Activated CD4-positive, alpha-beta T cell treated with anti-CD3 and anti-CD28 coated beads, Interleukin-2, amount 10 ng/mL, durations not matched to agents 7 days and 5 days (primary cell): ENCODE results near the gene ARHGAP12. TPM values are rescaled to one million over a fixed set of nuclear protein-coding genes. Genes with fewer than 3 reads are reported as not detected.
A peak's percentile ranks its signal among the peaks of the same experiment; 100 is the strongest.
"Not testable (repeated sequence)": the region's sequence is repeated elsewhere in the genome, so short reads cannot be mapped to it uniquely, and the experiment has no call there.

ENCODE experiments used
- CTCF ChIA-PET: fragments of 350-600 bp; sonication (Branson Sonifier 250); formaldehyde crosslinking; loops from one replicate; lab custom pipeline; 2021; ENCODE audit warnings: antibody characterized with exemption; lab: Charles Lee
- POLR2A ChIA-PET: fragments of 350-600 bp; sonication (Branson Sonifier 250); formaldehyde crosslinking; loops from one replicate; lab custom pipeline; 2021; ENCODE audit warnings: antibody characterized with exemption; lab: Charles Lee
- DNase-seq: peaks from one replicate; pipeline ENCODE4 v3.0.0-alpha.2; 2020
- H3K27ac Mint-ChIP-seq: one replicate; pipeline ENCODE4 v1.8.0; 2021; ENCODE audit warnings: mild to moderate bottlenecking, moderate library complexity, mixed read lengths
- H3K27me3 Mint-ChIP-seq: one replicate; pipeline ENCODE4 v1.8.0; 2021; ENCODE audit warnings: mixed read lengths
- H3K36me3 Mint-ChIP-seq: one replicate; pipeline ENCODE4 v1.8.0; 2021; ENCODE audit warnings: low read depth, mixed read lengths
- H3K4me1 Mint-ChIP-seq: one replicate; pipeline ENCODE4 v1.8.0; 2021; ENCODE audit warnings: mixed read lengths
- H3K4me3 Mint-ChIP-seq: one replicate; pipeline ENCODE4 v1.8.0; 2021; ENCODE audit warnings: mild to moderate bottlenecking, moderate library complexity, mixed read lengths
- H3K9me3 Mint-ChIP-seq: one replicate; pipeline ENCODE4 v1.8.0; 2021; ENCODE audit warnings: mixed read lengths
- total RNA-seq, 2 experiments: library from RNA; stranded (reverse); gene quantifications; one replicate each; pipeline ENCODE4 v1.2.3, GENCODE V29; 2021

The ARHGAP12 gene
- total RNA-seq, 2 experiments from 2014 or later = 15.1 to 15.4 TPM

- Mint-ChIP-seq H3K4me3 (no peak overlapping the region), H3K9me3 (peaks cover 3% of the 10 kb centered on the region), H3K27me3 (peaks cover 4% of the 10 kb centered on the region), H3K27ac (no peak overlapping the region), H3K4me1 (no peaks in the 10 kb centered on the region), H3K36me3 (no peaks in the 10 kb centered on the region)
- ChIA-PET CTCF (interaction anchor here (0.9 kb wide), 1 partner anchor 9 kb away, joined by 4 read pairs; no protein-coding TSS in a partner anchor), POLR2A (interaction anchor here (0.5 kb wide), 1 partner anchor 155 kb away, joined by 5 read pairs; no protein-coding TSS in a partner anchor)
- no peak for DNase-seq
Observed at GRCh38 chr10:31778627-31779026, 150.0 kb downstream of the ARHGAP12 start.

DNA sequence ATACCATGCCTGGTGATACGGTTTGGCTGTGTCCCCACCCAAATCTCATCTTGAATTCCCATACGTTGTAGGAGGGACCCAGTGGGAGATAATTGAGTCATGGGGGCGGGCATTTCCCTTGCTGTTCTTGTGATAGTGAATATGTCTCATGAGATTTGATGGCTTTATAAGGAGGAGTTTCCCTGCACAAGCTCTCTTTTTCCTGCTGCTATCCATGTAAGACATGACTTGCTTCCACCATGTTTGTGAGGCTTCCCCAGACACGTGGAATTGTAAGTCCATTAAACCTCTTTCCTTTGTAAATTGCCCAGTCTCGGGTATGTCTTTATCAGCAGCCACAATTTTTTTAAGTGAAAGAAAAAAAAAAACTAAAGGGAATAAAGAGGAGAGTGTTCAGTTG lies 152.5 kb downstream of the ARHGAP12 start:
- Mint-ChIP-seq H3K9me3 (peaks cover 3% of the 10 kb centered on the region), H3K36me3 (no peaks in the 10 kb centered on the region), H3K4me3 (no peak overlapping the region), H3K27ac (no peak overlapping the region), H3K4me1 (no peaks in the 10 kb centered on the region), H3K27me3 (no peaks in the 10 kb centered on the region)
- ChIA-PET CTCF (interaction anchor here (0.6 kb wide), 1 partner anchor 258 kb away, joined by 3 read pairs; no protein-coding TSS in a partner anchor), POLR2A (no interaction called here)
- DNase-seq = no peak

DNA sequence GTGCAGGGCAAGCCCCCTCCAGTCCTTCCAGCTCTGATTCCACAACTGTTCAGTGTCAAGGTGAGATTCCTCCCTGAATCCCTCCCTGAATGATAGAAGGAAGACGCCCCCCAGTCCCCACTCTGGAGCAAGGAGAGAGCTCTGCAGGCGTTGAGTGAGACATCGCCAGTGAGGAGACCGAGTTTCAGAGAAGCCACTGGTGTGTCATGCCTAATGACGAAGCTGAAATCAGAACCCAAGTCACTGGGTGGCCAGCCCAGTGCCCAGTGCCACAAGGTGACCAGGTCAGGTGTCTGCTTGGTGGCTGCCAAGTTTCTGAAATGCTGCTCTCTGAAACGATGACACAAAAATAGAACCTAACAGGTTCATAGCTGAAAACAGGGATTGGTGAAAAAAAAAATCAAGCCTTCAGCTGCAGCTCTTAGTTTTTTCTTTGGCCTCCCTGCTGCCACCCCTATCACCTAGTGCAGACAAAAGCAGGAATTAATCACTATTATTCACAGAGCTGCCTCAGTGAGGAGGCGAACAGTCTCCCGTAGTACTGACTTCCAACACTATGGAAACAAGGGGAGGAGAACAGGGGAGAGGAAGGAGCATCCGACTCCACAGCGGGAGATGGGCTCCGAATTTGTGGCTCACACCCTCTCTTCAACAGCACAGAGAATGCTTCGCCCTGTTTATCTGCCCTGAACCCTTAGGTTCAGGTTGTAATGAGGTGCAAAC lies 153.5 kb downstream of the ARHGAP12 start:
- CTCF ChIA-PET = interaction anchor here (1.5 kb wide), 1 partner anchor 1135 kb away, joined by 4 read pairs; no protein-coding TSS in a partner anchor
- H3K4me3 Mint-ChIP-seq = no peak overlapping the region

DNA sequence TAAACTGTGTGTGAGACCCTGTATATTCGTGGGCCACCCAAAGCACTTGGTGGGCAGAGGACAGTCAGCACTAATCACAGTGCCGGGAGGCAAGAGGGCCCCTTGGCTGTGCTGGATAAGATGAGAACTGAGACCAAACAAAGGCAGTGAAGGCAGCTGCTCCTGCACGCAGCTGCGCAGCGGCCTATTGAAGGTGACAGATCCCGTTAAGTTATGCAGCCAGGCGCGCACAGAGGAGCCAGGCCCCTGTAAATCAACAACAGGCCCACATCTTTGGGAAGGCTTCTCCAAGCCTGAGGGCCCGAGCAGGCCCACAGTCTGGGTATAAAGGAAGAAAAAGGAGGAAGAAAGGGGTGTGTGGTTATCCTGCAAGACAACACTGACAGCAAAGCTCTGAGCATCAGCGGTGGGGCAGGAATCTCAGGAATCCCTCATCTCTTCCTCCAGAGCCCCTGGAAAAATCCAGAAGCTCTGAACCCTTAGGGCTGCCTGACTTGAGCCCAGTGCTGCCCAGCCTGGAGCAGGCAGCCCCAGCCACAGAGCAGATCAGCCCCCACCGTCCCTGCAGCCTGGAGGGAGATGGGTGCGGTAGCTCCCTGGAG lies 154.2 kb downstream of the ARHGAP12 start:
- ChIA-PET CTCF (interaction anchor here (0.6 to 1.5 kb wide), 2 partner anchors 415 to 1134 kb away, joined by 3 to 4 read pairs; no protein-coding TSS in a partner anchor), POLR2A (no interaction called here)
- no peaks in the 10 kb centered on the region for H3K27me3 Mint-ChIP-seq
- no peak for DNase-seq
- no peaks in the 10 kb centered on the region for H3K36me3 Mint-ChIP-seq
- H3K4me3 Mint-ChIP-seq = no peak overlapping the region
- no peaks in the 10 kb centered on the region for H3K4me1 Mint-ChIP-seq
- peaks cover 3% of the 10 kb centered on the region for H3K9me3 Mint-ChIP-seq
- no peak overlapping the region for H3K27ac Mint-ChIP-seq

More for the DNA sequence above, 153.5 kb downstream of the ARHGAP12 start:
- H3K9me3 Mint-ChIP-seq = peaks cover 3% of the 10 kb centered on the region
- H3K36me3 Mint-ChIP-seq = no peaks in the 10 kb centered on the region
- no peaks in the 10 kb centered on the region for H3K27me3 Mint-ChIP-seq
- DNase-seq = no peak
- no peak overlapping the region for H3K27ac Mint-ChIP-seq
- POLR2A ChIA-PET = no interaction called here
- no peaks in the 10 kb centered on the region for H3K4me1 Mint-ChIP-seq

DNA sequence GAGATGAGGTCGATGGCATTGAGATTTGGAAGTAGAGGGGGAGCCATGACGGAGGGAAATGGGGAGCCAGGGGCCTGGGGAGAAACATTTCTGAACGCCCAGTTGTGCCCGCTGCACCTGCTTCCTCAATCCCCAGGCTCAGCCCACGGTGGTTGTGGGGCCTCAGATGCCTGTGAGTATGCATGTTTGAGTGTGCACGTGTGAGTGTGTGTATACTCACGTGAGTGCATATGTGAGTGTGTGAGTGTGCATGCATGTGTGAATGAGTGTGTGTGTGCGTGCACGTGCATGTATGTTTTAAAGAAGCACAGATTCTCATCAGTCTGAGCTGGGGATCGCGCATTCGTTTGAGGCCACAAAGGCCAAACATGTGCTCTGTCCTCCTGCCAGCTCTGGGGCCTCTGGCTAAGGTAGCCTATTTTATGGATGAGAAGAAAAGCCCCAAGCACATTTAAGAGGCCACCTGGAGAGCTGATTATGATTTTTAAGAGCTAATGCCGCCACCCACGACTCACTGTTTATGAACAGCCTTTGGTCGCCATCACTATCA lies 154.8 kb downstream of the ARHGAP12 start:
- no peaks in the 10 kb centered on the region for H3K4me1 Mint-ChIP-seq
- ChIA-PET CTCF (interaction anchor here (0.6 to 1.5 kb wide), 2 partner anchors 415 to 1134 kb away, joined by 3 to 4 read pairs; no protein-coding TSS in a partner anchor), POLR2A (no interaction called here)
- H3K4me3 Mint-ChIP-seq = no peak overlapping the region
- no peaks in the 10 kb centered on the region for H3K27me3 Mint-ChIP-seq
- DNase-seq = no peak
- peaks cover 3% of the 10 kb centered on the region for H3K9me3 Mint-ChIP-seq
- no peak overlapping the region for H3K27ac Mint-ChIP-seq
- H3K36me3 Mint-ChIP-seq = no peaks in the 10 kb centered on the region

DNA sequence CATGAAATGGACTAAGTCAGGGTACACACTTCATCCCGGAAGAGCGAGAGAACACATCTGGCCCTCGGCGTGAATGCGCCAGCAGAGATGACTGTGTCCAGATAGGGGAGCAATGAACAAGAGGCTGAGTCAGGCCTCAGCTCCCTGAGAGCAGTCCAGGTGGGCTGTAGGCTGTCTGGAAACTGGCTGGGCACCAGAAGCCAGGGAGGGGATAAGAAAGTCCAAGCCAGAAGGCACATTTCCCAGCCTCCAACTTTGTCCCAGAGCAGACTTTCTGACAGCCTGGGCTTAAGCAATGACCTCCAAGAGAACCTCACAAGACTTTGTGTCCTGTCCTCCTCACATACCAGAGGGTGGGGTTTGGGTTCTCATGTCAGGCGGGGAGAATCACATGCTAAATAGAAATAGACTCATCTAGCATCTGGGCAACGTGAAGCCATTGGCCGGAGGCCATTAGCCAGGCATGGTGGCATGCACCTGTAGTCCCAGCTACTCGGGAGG lies 157.2 kb downstream of the ARHGAP12 start:
- POLR2A ChIA-PET = no interaction called here
- no peaks in the 10 kb centered on the region for H3K4me1 Mint-ChIP-seq
- CTCF ChIA-PET = no interaction called here
- DNase-seq = no peak
- no peak overlapping the region for H3K4me3 Mint-ChIP-seq
- no peaks in the 10 kb centered on the region for H3K36me3 Mint-ChIP-seq
- H3K9me3 Mint-ChIP-seq = peaks cover 3% of the 10 kb centered on the region
- H3K27me3 Mint-ChIP-seq = no peaks in the 10 kb centered on the region
- no peak overlapping the region for H3K27ac Mint-ChIP-seq

GRCh38 chr10:31770307-31770902 lies 158.2 kb downstream of the ARHGAP12 start:
- H3K9me3 Mint-ChIP-seq = no peaks in the 10 kb centered on the region
- peak; percentile 56 for DNase-seq
- H3K36me3 Mint-ChIP-seq = no peaks in the 10 kb centered on the region
- H3K4me3 Mint-ChIP-seq = no peak overlapping the region
- no peak overlapping the region for H3K27ac Mint-ChIP-seq
- CTCF ChIA-PET = interaction anchor here (0.6 to 1.3 kb wide), 11 partner anchors 8 to 1025 kb away, joined by 3 to 7 read pairs (median 4); no protein-coding TSS in a partner anchor
- no peaks in the 10 kb centered on the region for H3K4me1 Mint-ChIP-seq
- H3K27me3 Mint-ChIP-seq = peaks cover 2% of the 10 kb centered on the region
- POLR2A ChIA-PET = no interaction called here

DNA sequence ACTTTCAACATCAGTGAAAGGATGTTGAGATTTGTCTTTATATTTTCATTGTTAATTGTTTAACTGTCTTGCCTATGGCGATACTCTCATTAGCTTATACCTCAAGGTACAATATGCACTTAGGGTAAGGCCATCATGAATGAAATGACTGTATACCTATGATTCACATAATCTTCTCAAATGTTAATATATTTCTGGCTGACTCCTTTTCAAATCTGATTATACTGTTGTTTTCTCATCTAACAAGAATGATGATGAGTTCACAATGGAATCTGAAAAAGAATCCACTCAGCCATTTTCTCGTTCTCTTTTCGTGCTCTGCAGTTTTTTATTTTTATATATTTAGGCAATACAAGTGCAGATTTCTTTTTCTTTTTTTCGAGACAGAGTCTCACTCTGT lies 159.1 kb downstream of the ARHGAP12 start:
- Mint-ChIP-seq H3K9me3 (peaks cover under 1% of the 10 kb centered on the region), H3K4me3 (no peak overlapping the region), H3K27me3 (peaks cover 2% of the 10 kb centered on the region), H3K36me3 (no peaks in the 10 kb centered on the region), H3K4me1 (no peaks in the 10 kb centered on the region), H3K27ac (no peak overlapping the region)
- ChIA-PET CTCF (interaction anchor here (0.6 to 1.3 kb wide), 8 partner anchors 9 to 187 kb away, joined by 3 to 7 read pairs (median 4); no protein-coding TSS in a partner anchor), POLR2A (no interaction called here)
- no peak for DNase-seq

GRCh38 chr10:31768935-31769334 lies 159.7 kb downstream of the ARHGAP12 start:
- H3K9me3 Mint-ChIP-seq, H3K4me3 Mint-ChIP-seq, H3K4me1 Mint-ChIP-seq, DNase-seq, CTCF ChIA-PET, POLR2A ChIA-PET, H3K27me3 Mint-ChIP-seq, H3K36me3 Mint-ChIP-seq, H3K27ac Mint-ChIP-seq: not testable (repeated sequence)

DNA sequence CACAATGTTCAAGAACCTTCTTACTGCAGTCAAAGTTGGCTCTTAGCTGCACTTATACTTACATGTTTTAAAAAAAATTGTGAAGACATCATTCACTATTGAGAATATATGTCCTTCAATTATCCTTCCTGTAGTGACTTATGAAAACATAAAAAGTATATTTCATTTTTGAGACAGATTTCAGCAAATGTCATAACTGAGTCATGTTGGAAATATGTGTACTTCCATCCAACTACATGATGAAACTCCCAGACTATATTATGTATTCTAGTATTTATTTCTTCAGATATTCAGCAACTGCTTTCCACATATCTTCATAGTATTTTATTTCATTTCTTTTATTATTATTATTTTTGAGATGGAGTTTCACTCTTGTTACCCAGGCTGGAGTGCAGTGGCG lies 160.2 kb downstream of the ARHGAP12 start:
- peaks cover 2% of the 10 kb centered on the region for H3K9me3 Mint-ChIP-seq
- peaks cover 2% of the 10 kb centered on the region for H3K27me3 Mint-ChIP-seq
- POLR2A ChIA-PET = no interaction called here
- H3K27ac Mint-ChIP-seq = no peak overlapping the region
- no peaks in the 10 kb centered on the region for H3K36me3 Mint-ChIP-seq
- H3K4me3 Mint-ChIP-seq = no peak overlapping the region
- no peak for DNase-seq
- H3K4me1 Mint-ChIP-seq = no peaks in the 10 kb centered on the region
- CTCF ChIA-PET = interaction anchor here (1.0 kb wide), 1 partner anchor 13 kb away, joined by 3 read pairs; no protein-coding TSS in a partner anchor

DNA sequence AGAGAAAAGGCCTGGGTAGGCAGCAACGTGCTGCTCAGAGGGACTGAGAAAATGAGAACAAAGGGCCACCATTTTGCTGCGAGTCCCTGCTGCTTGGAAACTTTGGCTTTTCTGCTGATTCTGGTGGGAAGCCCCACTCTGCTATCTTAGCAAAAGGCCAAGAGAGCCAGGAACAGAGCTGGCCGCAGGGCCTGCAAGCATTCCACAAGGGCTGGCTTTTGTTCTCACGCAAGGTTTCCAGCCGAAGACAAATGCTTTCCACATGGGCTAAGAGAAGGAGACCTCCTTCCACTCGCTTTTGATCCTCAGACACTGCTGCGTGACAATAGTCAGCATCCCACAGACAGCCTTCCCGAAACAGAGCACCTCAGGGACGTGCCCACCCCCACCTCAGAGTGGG lies 163.1 kb downstream of the ARHGAP12 start:
- CTCF ChIA-PET = interaction anchor here (0.6 kb wide), 1 partner anchor 98 kb away, joined by 3 read pairs; no protein-coding TSS in a partner anchor
- POLR2A ChIA-PET = no interaction called here
- Mint-ChIP-seq H3K4me3 (no peak overlapping the region), H3K9me3 (peaks cover 6% of the 10 kb centered on the region), H3K27me3 (peaks cover 2% of the 10 kb centered on the region), H3K36me3 (no peaks in the 10 kb centered on the region), H3K27ac (no peak overlapping the region), H3K4me1 (peaks cover 6% of the 10 kb centered on the region)
- DNase-seq = no peak

GRCh38 chr10:31762316-31762715 lies 166.3 kb downstream of the ARHGAP12 start:
- ChIA-PET POLR2A (no interaction called here), CTCF (no interaction called here)
- no peak for DNase-seq
- no peak overlapping the region for H3K4me3 Mint-ChIP-seq
- H3K27ac Mint-ChIP-seq = no peak overlapping the region
- no peaks in the 10 kb centered on the region for H3K36me3 Mint-ChIP-seq
- H3K4me1 Mint-ChIP-seq = peaks cover 15% of the 10 kb centered on the region
- peaks cover 6% of the 10 kb centered on the region for H3K9me3 Mint-ChIP-seq
- H3K27me3 Mint-ChIP-seq = peaks cover 2% of the 10 kb centered on the region
